GM19452 (cell line): ENCODE measurements around the gene SCRT2.
A peak's percentile ranks its signal among the peaks of the same experiment; 100 is the strongest.
"Not testable (repeated sequence)": the region's sequence is repeated elsewhere in the genome, so short reads cannot be mapped to it uniquely, and the experiment has no call there.

Source experiments
- ATAC-seq: cut with Tn5 transposase; IDR thresholded peaks from one replicate; pipeline ENCODE4 v1.9.1; 2021; ENCODE audit not compliant: unreplicated experiment

Gene SCRT2

DNA sequence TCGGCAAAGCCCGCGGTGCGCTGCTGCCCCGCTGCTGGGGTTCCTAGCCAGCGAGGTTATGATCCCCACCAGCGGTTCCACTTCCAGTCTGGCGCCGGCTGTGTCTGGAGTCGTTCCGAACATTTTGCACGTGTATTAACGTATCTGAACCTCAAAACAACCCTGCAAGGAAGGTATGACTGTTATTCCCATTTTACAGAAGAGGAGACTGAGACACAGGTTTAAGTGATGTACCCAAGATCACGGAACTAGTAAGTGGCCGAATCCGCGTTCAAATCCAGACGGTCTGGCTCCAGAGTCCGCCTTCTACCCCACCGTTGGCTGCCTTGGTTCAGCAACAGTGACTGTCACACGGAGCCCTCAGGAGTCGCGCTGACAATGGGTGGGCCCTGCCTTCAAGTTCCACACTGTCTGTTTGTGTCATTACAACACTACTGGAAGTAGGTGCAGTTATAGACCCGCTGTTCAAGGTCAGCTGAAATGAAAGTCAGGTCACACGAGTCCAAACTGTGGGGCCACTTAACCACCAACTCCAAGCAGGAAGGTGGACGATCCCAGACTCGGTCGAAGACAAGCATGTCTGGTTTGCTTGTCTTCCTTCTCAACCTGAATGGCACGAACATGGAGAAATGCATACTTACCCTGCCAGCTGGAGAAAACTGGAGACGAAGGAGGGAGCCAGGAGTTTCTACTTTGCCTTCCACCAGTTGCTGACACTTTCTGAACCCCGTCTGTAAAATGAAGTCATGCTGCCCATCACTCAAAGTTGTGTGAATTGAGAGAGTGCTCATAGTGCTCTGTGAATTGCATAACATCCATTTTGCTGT lies 21.8 kb downstream of the SCRT2 start:
- ATAC-seq: no peak

DNA sequence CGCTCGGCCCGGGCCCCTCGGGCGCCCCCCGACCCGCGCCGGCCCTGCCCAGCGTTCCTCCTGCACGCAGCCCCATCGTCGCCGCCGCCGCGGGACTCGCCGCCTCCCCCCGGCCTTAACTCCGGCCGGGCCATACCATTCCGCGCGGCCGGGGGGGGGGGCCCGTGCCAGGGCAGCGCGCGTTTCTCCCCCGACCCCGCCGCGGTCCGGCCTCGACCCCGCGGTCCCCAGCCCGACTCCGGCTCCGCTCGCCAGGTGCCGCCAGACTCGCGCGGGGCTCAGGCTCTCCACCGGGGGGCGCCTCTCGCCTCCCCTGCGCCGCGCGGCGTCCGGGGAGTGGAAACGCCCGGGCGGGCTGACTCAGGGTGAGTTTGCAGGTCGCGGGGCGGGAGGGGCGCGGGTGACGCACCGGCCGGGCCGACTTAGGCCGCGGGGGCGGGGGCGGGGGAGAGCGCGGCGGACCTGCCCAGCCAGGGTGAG lies 22.5 kb downstream of the SCRT2 start, which contains the start of gene SRXN1:
SRXN1 (minus strand) TSS at position 91 of the 480 bp plus-strand sequence; CDS start at position 76, 15 bp downstream.
- peak; percentile 90 for ATAC-seq

DNA sequence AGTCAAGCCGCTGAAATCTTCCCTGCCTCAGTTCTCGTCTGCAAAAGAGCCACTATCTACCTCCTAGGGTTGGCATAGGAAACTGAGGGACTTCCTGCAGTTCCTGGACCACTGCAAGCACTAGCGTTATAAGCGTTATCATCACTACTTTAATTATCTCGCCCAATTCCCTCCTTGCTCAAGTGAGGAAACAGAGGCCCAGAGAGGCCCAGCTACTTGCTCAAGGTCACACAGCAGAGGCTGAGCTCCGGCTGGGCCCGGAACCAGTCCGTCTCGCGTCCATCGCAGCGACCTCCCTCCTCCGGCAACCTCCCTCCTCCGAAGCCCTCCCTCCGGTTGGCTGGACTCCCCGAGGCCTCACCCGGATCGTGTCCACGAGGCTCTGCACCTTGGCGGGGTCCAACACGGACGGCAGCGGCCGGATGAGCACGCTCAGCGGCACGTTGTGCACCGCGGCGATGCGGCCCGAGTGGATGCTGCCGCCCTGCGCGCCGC lies 22.9 kb downstream of the SCRT2 start:
- no peak for ATAC-seq

DNA sequence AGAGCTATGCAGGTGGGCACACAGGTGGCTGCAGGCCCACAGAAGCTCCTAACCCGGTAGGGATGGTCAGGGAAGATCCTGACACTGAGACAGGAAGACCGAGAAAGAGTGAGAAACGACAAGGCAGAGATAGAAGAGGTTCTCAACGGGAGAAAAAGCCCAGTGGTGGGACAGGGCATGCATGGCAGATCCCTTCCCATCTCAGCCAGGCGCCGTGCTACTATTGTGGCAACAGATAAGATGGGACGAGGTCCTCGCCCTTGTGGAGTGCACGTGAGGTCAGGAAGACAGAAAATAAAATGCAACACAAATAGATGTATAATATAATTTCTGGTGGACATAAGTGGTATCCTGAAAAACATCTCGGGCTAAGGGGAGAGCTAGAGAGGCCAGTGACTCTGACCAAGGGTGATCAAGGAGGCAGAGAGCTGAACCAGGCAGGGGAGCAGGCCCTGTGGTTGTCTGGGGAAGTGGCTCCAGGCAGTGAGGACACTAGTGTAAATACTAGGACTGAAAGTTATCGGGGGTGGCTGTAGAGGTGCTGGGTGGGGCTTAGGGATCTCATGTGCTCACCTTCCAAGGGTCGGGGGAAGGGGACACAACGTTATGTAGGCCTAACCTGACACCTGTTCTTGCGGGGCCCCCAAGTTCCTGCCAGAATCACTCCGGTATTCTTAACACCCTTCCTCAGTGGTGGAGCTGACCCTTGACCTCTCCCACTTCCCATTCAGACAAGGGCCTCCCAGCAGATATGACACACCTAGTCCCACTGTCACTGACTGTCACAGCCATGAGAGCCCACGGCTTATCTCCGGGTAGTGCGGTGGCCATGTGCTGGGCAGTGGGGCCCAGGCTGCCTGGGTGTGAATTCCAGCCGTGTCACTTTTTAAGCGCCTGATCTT lies 23.6 kb downstream of the SCRT2 start:
- ATAC-seq: no peak

DNA sequence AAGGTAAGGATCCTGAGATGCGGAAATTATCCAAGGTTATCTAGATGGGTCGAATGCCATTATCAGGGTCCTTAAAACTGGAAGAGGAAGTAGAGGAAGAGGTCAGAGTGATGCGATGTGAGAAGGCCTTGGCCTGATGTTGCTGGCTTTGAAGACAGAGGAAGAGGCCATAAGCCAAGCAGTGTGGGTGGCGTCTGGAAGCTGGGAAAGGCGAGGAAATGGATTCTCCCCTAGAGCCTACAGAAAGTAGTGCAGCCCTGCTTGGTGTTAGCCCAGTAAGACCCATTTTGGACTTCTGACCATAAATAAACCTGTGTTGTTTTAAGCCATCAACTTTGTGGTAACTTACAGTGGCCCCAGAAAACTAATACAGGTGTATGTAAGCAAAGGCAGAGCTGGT lies 24.6 kb downstream of the SCRT2 start:
- ATAC-seq: no peak

GRCh38 chr20:650281-650680 lies 25.3 kb downstream of the SCRT2 start:
- no peak for ATAC-seq

GRCh38 chr20:647479-648019 lies 28.1 kb downstream of the SCRT2 start:
- no peak for ATAC-seq

DNA sequence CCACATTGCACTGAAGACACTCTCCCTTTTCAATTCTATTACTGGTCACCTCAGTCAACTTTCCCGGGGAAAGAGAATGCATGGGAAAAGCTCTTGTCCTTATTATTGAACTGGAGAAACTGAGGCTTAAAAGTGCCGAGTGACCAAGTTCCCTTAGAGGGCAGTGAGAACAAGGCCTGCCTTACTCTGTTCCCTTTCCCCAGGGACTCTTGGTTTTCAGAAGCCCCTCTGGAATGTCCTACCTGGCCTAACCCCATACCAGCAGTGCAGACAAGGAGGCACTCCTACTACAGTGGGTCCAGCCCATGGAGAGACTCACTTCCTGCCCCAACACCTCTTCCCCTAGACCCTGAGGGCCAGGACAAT lies 28.8 kb downstream of the SCRT2 start:
- no peak for ATAC-seq

- no peak for ATAC-seq
Observed at GRCh38 chr20:646107-646867, 29.3 kb downstream of the SCRT2 start.

- ATAC-seq: no peak
Observed at GRCh38 chr20:645318-646106, 30.1 kb downstream of the SCRT2 start.

DNA sequence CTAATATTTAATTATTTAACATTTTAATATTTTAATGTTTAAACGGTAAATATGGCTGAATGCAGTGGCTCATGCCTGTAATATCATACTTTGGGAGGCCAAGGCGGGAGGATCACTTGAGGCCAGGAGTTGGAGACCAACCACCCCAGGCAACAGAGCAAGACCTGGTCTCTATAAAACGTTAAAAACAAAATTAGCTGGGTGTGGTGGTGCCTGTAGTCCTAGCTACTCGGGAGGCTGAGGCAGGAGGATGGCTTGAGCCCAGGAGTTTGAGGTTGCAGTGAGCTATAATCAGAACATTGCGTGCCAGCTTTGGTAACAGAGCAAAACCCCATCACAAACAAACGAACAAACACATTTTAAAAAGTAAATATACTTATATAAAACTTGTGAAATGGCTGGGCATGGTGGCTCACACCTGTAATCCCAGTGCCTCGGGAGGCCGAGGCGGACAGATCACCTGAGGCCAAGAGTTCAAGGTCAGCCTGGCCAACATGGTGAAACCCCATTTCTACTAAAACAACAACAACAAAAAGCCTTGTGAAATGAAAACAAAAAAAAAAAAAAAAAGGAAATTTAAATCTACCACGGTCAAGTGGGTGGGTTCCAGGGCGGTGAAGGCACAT lies 30.8 kb downstream of the SCRT2 start:
- no peak for ATAC-seq

GRCh38 chr20:642398-643174 lies 33.0 kb downstream of the SCRT2 start:
- no peak for ATAC-seq

- ATAC-seq: not testable (repeated sequence)
Observed at GRCh38 chr20:642013-642397, 33.6 kb downstream of the SCRT2 start.

DNA sequence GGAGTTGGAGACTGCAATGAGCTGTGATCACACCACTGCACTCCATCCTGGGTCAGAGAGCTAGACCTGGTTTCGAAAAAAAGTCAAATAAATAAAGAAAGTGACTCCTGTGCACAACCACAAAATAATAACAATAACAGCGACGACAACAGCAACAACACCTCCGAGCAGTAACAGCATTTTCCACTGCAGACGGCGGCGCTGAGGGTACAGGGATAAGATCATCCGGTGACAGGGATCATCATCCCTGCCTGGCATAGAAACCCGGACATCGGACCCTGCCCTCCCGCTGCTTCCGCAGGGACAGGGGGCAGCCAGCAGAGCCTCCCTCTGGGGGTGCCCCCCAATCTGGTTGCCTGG lies 34.1 kb downstream of the SCRT2 start:
- ATAC-seq: no peak

DNA sequence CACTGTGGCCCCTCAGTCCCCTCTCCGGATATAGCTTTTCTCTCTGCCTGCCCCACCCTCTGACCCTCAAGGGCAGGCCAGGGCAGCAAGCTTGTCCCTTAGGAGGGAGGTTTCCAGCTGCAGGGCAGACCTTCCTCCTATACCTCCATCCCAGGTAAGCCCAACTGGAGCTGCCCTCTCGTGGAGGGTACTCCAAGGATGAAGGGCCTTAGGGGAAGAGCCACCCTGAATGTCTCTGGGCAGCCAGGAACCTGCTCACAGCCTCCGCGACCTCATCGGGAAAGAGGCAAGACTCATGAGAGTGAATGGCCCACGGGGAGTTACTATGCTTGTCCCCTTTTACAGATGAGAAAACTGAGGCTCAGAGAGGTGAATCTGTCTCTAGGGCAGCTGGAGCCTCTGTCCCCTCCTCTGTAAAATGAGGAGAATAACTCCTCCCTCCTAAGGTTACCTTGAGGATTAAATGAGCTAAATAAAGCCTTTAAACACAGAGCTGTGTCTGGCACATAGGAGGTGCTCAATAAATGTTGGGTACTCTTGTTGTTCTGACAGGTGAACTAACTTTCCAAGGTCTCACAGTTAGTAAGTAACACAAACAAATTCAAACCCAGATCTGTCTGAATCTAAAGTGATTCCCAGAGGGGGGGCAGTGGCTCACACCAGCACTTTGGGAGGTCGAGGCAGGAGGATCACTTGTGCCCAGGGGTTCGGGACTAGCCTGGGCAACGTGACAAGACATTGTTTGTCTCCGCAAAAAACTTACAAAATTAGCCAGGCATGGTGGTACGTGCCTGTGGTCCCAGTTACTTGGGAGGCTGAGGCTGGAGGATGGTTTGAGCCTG lies 34.7 kb downstream of the SCRT2 start:
- no peak for ATAC-seq

DNA sequence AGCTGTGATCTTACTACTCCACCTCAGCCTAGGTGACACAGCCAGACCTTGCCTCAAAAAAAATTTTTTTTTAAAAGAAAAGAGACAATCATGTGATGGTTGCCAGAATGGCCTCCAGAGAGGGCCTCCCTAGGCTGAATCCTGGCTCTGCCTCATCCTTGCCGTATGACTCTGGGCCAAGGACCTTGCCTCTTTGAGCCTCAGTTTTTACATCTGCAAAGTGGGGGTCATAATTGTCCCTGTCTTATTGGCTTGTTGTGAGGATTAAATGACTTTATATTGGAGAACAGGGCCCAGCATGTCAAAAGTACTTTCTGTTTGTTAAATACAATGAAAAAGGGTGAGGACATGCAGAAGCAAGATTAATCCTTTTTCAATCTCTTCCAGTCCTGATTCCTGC lies 37.0 kb downstream of the SCRT2 start:
- ATAC-seq: no peak

- no peak for ATAC-seq
Observed at GRCh38 chr20:637559-637958, 38.0 kb downstream of the SCRT2 start.

DNA sequence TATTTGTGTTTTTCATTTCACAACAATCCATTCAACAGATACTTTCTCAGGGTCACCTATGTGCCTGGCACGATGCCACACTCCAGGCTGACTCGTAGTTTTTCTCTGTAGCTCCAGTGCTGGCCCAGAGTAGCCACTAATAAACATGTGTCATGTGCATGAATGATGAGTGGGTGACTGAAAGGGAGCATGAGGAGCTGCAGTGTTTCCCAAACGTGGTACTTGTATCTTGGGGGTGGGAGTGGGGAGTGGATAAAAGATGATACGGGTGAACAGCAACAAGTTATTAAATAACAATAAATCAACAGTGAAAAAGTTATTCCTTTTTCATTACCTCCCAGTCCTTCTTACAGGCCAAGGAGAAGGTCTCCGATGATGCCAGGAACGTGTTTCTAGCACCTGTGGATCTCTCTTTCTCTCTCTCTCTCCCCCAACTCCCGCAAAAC lies 39.7 kb downstream of the SCRT2 start:
- no peak for ATAC-seq
